Breast epithelium (tissue), 3 donors: ENCODE results near the gene ST7.

Experiments
- CTCF ChIP-seq, 3 donors: fragments of 450-650 bp; IDR thresholded peaks; one replicate each; pipeline ENCODE4 v1.5.1; 2016 to 2017; ENCODE audit warnings: antibody characterized with exemption in 3 of 3, mild to moderate bottlenecking in 3 of 3, moderate library complexity in 3 of 3
- POLR2A ChIP-seq: fragments of 450-650 bp; IDR thresholded peaks from one replicate; pipeline ENCODE4 v1.6.1; 2016; ENCODE audit warnings: antibody characterized with exemption, mild to moderate bottlenecking, moderate library complexity

GRCh38 chr7:117075934-117076333 lies 122.6 kb downstream of the ST7 start:
- TF ChIP-seq POLR2A (no peak), CTCF (IDR thresholded peaks at IDR 0.05) (no peak)
